LNCaP clone FGC (cell line): Measurements from ENCODE around the gene ATXN7L1.

Experiments
- DNase-seq: peaks from one replicate; pipeline ENCODE4 v3.0.0-alpha.2; 2011; ENCODE audit warnings: low read depth
- H3K4me3 ChIP-seq: 2 replicates; pipeline ENCODE4 v1.5.1; 2011; ENCODE audit warnings: mild to moderate bottlenecking, low read depth, low read length, control low read depth
- CTCF ChIP-seq: IDR thresholded peaks from 2 replicates; pipeline ENCODE4 v1.5.1; 2012; ENCODE audit warnings: mild to moderate bottlenecking; ENCODE audit not compliant: control insufficient read depth, insufficient read depth; ENCODE audit errors: extremely low read depth

Gene ATXN7L1

GRCh38 chr7:105811189-105811847 lies 65.1 kb downstream of the ATXN7L1 start:
- no peak for DNase-seq
- H3K4me3 ChIP-seq: no peak overlapping the region
- no peak for TF ChIP-seq CTCF

GRCh38 chr7:105810556-105810955 lies 65.8 kb downstream of the ATXN7L1 start:
- no peak for TF ChIP-seq CTCF
- no peak overlapping the region for H3K4me3 ChIP-seq
- no peak for DNase-seq

GRCh38 chr7:105808703-105809590 lies 67.5 kb downstream of the ATXN7L1 start:
- H3K4me3 ChIP-seq: no peak overlapping the region
- DNase-seq: no peak
- TF ChIP-seq CTCF: no peak

GRCh38 chr7:105808209-105808608 lies 68.2 kb downstream of the ATXN7L1 start:
- H3K4me3 ChIP-seq: no peak overlapping the region
- no peak for TF ChIP-seq CTCF
- DNase-seq: no peak

GRCh38 chr7:105807448-105807762 lies 69.0 kb downstream of the ATXN7L1 start:
- DNase-seq: no peak
- no peak for TF ChIP-seq CTCF
- H3K4me3 ChIP-seq: no peak overlapping the region

- no peak overlapping the region for H3K4me3 ChIP-seq
- no peak for TF ChIP-seq CTCF
- no peak for DNase-seq
Measured at GRCh38 chr7:105806592-105807447, 69.6 kb downstream of the ATXN7L1 start.
